ENCODE results near the gene SPAG6. TPM values are rescaled to one million over a fixed set of nuclear protein-coding genes. Genes with fewer than 3 reads are reported as not detected.

Gene SPAG6
- total and polyA plus RNA-seq, 2 of the 8 experiments (the other 6 are each of a cell fraction or from before 2014, with no cell fraction given), result 0.14 TPM; not detected in 1

GRCh38 chr10:22410394-22410793 is 65.1 kb downstream of the SPAG6 start (continued):
- TF ChIP-seq E2F6 (IDR thresholded peaks at IDR 0.05) (no peak), ATF3 (IDR thresholded peaks at IDR 0.05; ENCODE audit: insufficient read depth, low read depth, low read length) (no peak)

All from H1 (cell line).